Measurements from ENCODE around the gene PID1. TPM values are rescaled to one million over a fixed set of nuclear protein-coding genes. Genes with fewer than 3 reads are reported as not detected.

PID1 gene
- total RNA-seq, 4 donors from 2014 or later: 33.1 to 48.6 (median 39.7) TPM

DNA sequence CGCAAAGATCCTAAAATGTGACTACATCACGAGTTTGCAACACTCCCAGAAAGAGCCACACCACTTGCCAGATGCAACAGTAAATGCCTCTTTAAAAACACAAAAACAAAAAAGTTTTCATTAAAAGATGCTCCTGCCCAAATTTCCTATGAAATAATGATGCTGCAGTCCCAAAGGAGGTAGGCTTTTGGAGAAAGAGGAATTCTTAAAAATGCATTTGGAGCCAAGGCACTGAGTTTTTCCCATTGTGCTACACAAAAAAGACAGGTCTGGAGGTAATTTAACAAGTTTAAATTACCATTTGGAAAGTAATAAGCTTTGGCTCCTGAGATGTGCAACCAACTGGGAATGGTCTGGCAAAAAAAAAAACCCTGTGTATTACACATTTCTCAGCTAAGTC, 145.0 kb downstream of the PID1 start:
- 53 to 60% methylated on average over 2 of the region's 2 CpGs for WGBS, 2 donors
- no peak for TF ChIP-seq EP300 (IDR thresholded peaks at IDR 0.05)
- TF ChIP-seq, protein P1, sequence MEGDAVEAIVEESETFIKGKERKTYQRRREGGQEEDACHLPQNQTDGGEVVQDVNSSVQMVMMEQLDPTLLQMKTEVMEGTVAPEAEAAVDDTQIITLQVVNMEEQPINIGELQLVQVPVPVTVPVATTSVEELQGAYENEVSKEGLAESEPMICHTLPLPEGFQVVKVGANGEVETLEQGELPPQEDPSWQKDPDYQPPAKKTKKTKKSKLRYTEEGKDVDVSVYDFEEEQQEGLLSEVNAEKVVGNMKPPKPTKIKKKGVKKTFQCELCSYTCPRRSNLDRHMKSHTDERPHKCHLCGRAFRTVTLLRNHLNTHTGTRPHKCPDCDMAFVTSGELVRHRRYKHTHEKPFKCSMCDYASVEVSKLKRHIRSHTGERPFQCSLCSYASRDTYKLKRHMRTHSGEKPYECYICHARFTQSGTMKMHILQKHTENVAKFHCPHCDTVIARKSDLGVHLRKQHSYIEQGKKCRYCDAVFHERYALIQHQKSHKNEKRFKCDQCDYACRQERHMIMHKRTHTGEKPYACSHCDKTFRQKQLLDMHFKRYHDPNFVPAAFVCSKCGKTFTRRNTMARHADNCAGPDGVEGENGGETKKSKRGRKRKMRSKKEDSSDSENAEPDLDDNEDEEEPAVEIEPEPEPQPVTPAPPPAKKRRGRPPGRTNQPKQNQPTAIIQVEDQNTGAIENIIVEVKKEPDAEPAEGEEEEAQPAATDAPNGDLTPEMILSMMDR (IDR thresholded peaks at IDR 0.05): no peak
- no peak for TF ChIP-seq POLR2A (IDR thresholded peaks at IDR 0.05)
- no peak overlapping the region for H3K27ac ChIP-seq
- no peaks in the 10 kb centered on the region for H3K4me1 ChIP-seq
- H3K9me3 ChIP-seq: peaks cover 0 to 5% (median 0%) of the 10 kb centered on the region in 4 donors
- no peak for DNase-seq (ENCODE audit: low spot score in 2 of 2)
- H3K4me3 ChIP-seq: no peak overlapping the region
- H3K27me3 ChIP-seq: no peaks in the 10 kb centered on the region
- H3K36me3 ChIP-seq: no peaks in the 10 kb centered on the region

DNA sequence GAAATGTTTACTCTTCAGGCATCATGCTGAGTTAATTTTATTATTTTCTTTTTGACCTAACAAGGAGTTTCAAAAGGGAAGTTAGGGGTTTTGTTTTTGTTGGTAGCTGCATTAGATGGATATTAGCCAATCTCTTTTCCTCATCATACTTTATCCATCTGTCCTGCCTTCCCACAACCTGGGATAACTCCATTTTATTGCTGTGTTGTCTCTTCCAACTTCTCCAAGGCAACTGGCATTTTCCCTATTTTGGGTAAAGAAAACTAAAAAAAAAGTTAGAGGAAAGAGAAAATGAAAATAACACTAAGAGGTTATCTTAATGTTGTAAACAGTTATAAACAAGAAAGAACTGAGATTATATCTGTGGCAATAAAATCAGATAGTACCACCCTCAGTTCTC, 147.0 kb downstream of the PID1 start:
- TF ChIP-seq POLR2A (IDR thresholded peaks at IDR 0.05) (no peak), EP300 (IDR thresholded peaks at IDR 0.05) (no peak)
- Histone ChIP-seq H3K4me1 (no peaks in the 10 kb centered on the region), H3K27ac (no peak overlapping the region), H3K36me3 (no peaks in the 10 kb centered on the region), H3K27me3 (no peaks in the 10 kb centered on the region), H3K4me3 (no peak overlapping the region), H3K9me3 (peaks cover 0 to 5% (median 0%) of the 10 kb centered on the region in 4 donors)
- no peak for DNase-seq (ENCODE audit: low spot score in 2 of 2)

DNA sequence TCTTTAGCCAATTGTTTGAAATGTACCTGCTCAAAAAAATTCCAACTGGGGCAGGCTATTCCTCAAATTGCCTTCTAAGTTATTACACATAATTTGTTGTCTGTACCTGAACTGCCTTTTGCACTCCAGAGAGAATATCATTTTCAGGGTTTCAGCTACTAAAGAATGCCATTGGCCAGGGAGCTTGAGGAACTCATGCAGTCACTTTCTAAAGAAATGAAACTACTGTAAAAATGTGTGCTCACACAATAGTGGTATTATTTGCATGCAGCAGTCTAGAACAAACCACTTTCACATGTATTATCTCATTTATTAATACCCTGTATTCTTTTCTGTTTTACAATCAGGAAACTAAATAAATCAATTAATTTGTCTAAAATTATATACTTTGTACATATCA, 152.2 kb downstream of the PID1 start:
- TF ChIP-seq, protein P1 (IDR thresholded peaks at IDR 0.05): no peak
- no peak for TF ChIP-seq POLR2A (IDR thresholded peaks at IDR 0.05)
- TF ChIP-seq EP300 (IDR thresholded peaks at IDR 0.05): no peak
- H3K27me3 ChIP-seq: no peaks in the 10 kb centered on the region
- no peaks in the 10 kb centered on the region for H3K36me3 ChIP-seq
- H3K4me1 ChIP-seq: no peaks in the 10 kb centered on the region
- no peak overlapping the region for H3K27ac ChIP-seq
- no peak for DNase-seq (ENCODE audit: low spot score in 2 of 2)
- H3K9me3 ChIP-seq: peaks cover 0 to 5% (median 0%) of the 10 kb centered on the region in 4 donors
- H3K4me3 ChIP-seq: no peak overlapping the region

DNA sequence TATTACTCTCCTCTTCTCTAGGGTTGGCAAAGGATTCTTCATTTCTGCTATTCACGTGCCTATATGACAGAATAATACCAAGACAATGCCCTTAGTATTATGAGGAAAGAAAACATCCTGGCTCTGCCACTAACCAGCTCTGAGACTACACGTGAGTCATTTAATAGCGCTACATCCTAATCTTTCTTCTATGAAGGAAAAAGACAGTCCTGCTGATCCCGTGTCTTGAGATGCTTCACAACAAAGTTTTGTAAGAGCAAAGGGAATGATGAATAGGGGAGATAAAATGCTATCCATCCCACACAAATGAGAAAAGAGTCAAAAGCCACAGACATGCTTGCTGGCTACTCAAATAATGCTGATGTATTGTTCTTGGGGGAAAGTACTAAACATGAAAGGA, 152.8 kb downstream of the PID1 start:
- no peaks in the 10 kb centered on the region for H3K36me3 ChIP-seq
- TF ChIP-seq, protein P1 (IDR thresholded peaks at IDR 0.05): no peak
- TF ChIP-seq EP300 (IDR thresholded peaks at IDR 0.05) (no peak), POLR2A (IDR thresholded peaks at IDR 0.05) (no peak)
- 62 to 71% methylated on average over 4 of the region's 4 CpGs for WGBS, 2 donors

DNA sequence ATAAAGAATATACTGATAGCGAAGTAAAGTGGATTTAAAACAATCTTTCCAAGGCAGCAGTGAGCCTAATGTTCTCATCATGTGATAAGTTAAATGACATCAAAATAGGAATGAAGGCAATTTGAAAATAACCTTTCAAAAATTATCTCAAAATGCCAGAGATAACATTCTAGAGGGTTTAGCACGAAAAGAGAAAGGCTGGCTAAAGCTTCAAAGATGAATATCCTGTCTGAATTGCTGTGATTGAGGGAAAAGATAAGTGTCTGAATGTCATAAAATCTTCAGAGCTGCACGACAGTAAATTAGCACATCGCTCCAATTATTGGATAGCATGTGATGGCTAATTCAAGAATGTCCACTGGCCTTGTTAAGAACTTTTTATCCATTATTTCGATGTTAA, 159.3 kb downstream of the PID1 start:
- no peak for DNase-seq (ENCODE audit: low spot score in 2 of 2)
- Histone ChIP-seq H3K4me1 (no peaks in the 10 kb centered on the region), H3K4me3 (no peak overlapping the region), H3K9me3 (no peaks in the 10 kb centered on the region), H3K36me3 (no peaks in the 10 kb centered on the region), H3K27me3 (no peaks in the 10 kb centered on the region), H3K27ac (no peak overlapping the region)
- TF ChIP-seq EP300 (IDR thresholded peaks at IDR 0.05) (no peak), POLR2A (IDR thresholded peaks at IDR 0.05) (no peak)
- TF ChIP-seq, protein P1 (IDR thresholded peaks at IDR 0.05): no peak
- 70 to 76% methylated on average over 5 of the region's 5 CpGs for WGBS, 2 donors

More for the DNA sequence above, 152.8 kb downstream of the PID1 start:
- Histone ChIP-seq H3K27me3 (no peaks in the 10 kb centered on the region), H3K4me1 (no peaks in the 10 kb centered on the region), H3K27ac (no peak overlapping the region), H3K4me3 (no peak overlapping the region), H3K9me3 (peaks cover 0 to 3% (median 0%) of the 10 kb centered on the region in 4 donors)
- DNase-seq (ENCODE audit: low spot score in 2 of 2): no peak

DNA sequence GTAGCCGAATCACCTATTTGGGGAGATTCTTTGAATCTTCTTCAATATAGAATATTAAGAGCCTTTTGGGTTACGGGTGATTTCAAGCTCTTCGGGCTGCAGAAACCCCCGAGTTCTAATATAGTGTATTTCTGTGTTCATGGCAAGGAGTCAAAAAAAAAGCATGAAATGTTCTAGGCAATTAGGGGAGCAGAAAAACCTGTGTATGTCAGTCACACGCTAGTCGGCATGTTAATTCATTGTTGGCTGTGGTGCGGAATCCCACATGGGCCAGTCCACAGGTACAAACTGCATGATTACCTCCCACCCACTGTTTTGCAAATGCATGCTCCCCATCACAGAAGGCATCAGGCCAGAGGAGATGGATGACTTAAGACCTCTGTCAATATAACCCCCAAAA, 161.9 kb downstream of the PID1 start:
- no peak for DNase-seq (ENCODE audit: low spot score in 2 of 2)
- H3K4me3 ChIP-seq: no peak overlapping the region
- TF ChIP-seq, protein P1 (IDR thresholded peaks at IDR 0.05): no peak
- TF ChIP-seq POLR2A (IDR thresholded peaks at IDR 0.05) (no peak), EP300 (IDR thresholded peaks at IDR 0.05) (no peak)
- H3K9me3 ChIP-seq: no peaks in the 10 kb centered on the region
- no peaks in the 10 kb centered on the region for H3K36me3 ChIP-seq
- H3K27me3 ChIP-seq: no peaks in the 10 kb centered on the region
- H3K4me1 ChIP-seq: no peaks in the 10 kb centered on the region
- 88 to 90% methylated on average over 7 of the region's 7 CpGs for WGBS, 2 donors
- no peak overlapping the region for H3K27ac ChIP-seq
